ENCODE results near the gene CCL8.
"Not testable (repeated sequence)": the region's sequence is repeated elsewhere in the genome, so short reads cannot be mapped to it uniquely, and the experiment has no call there.

Gene CCL8

GRCh38 chr17:34313164-34313563 is 6.1 kb upstream of the CCL8 start:
- CTCF ChIA-PET: no interaction called here
- POLR2A ChIA-PET: no interaction called here
- TF ChIP-seq, protein P1, sequence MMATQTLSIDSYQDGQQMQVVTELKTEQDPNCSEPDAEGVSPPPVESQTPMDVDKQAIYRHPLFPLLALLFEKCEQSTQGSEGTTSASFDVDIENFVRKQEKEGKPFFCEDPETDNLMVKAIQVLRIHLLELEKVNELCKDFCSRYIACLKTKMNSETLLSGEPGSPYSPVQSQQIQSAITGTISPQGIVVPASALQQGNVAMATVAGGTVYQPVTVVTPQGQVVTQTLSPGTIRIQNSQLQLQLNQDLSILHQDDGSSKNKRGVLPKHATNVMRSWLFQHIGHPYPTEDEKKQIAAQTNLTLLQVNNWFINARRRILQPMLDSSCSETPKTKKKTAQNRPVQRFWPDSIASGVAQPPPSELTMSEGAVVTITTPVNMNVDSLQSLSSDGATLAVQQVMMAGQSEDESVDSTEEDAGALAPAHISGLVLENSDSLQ (IDR thresholded peaks at IDR 0.05): no peak
- TF ChIP-seq FOXK2 (IDR thresholded peaks at IDR 0.05): no peak
- TF ChIP-seq LEF1 (IDR thresholded peaks at IDR 0.05; ENCODE audit: borderline replicate concordance): no peak
- TF ChIP-seq CTBP1 (IDR thresholded peaks at IDR 0.05; ENCODE audit: borderline replicate concordance): no peak
- TF ChIP-seq FOXA1 (IDR thresholded peaks at IDR 0.05): no peak
- no peak for TF ChIP-seq ARNT (IDR thresholded peaks at IDR 0.05)
- no peak for TF ChIP-seq BHLHE40 (IDR thresholded peaks at IDR 0.05; ENCODE audit: borderline replicate concordance)
- no peak for TF ChIP-seq FOXM1 (IDR thresholded peaks at IDR 0.05; ENCODE audit: borderline replicate concordance)
- TF ChIP-seq L3MBTL2 (conservative IDR thresholded peaks at IDR 0.05): no peak
- no peak for TF ChIP-seq TARDBP (IDR thresholded peaks at IDR 0.05)
- no peak for TF ChIP-seq ELF4 (IDR thresholded peaks at IDR 0.05)
- no peak for TF ChIP-seq SP1 (IDR thresholded peaks at IDR 0.05)
- no peak for TF ChIP-seq NFRKB (IDR thresholded peaks at IDR 0.05)
- no peak for DNase-seq (ENCODE audit: extremely low spot score)

DNA sequence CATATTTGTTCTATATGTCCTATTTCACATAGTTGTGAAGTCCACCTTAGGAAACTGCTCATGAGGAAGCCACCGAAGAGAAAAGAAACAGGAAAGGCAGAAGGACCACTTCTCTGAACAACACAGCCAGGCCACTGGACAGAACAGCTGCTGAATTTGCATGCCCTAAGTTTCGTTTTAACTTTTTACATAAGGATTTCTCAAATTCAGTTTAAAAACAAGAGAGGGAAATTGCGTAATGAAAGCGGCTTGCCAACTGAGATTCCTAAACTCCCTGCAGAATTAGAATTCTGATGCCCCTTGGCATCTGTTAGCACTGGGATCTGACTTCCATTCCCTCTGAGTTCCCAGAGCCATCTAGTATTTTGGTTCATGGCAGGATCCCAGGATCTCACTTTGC is 5.0 kb upstream of the CCL8 start:
- CTCF ChIA-PET: no interaction called here
- DNase-seq (ENCODE audit: extremely low spot score): no peak
- POLR2A ChIA-PET: no interaction called here
- TF ChIP-seq NFRKB (IDR thresholded peaks at IDR 0.05) (no peak), SUZ12 (IDR thresholded peaks at IDR 0.05) (no peak), SP1 (IDR thresholded peaks at IDR 0.05) (no peak), BHLHE40 (IDR thresholded peaks at IDR 0.05; ENCODE audit: borderline replicate concordance) (no peak), HDGF (IDR thresholded peaks at IDR 0.05; ENCODE audit: borderline replicate concordance) (no peak), TARDBP (IDR thresholded peaks at IDR 0.05) (no peak), FOXM1 (IDR thresholded peaks at IDR 0.05; ENCODE audit: borderline replicate concordance) (no peak), FOXK2 (IDR thresholded peaks at IDR 0.05) (no peak), ELF4 (IDR thresholded peaks at IDR 0.05) (no peak), FOXA1 (IDR thresholded peaks at IDR 0.05) (no peak), ARNT (IDR thresholded peaks at IDR 0.05) (no peak), CTBP1 (IDR thresholded peaks at IDR 0.05; ENCODE audit: borderline replicate concordance) (no peak), ZNF384 (IDR thresholded peaks at IDR 0.05) (no peak), LEF1 (IDR thresholded peaks at IDR 0.05; ENCODE audit: borderline replicate concordance) (no peak), L3MBTL2 (conservative IDR thresholded peaks at IDR 0.05) (no peak)
- TF ChIP-seq, protein P1 (IDR thresholded peaks at IDR 0.05): no peak

- DNase-seq (ENCODE audit: extremely low spot score): peak; percentile 10
- CTCF ChIA-PET: interaction anchor here (1.2 kb wide), 1 partner anchor 13 kb away, joined by 3 read pairs; no protein-coding TSS in a partner anchor
- POLR2A ChIA-PET: no interaction called here
- TF ChIP-seq NFRKB (IDR thresholded peaks at IDR 0.05) (no peak), ARNT (IDR thresholded peaks at IDR 0.05) (no peak), FOXK2 (IDR thresholded peaks at IDR 0.05) (no peak)
Measured at GRCh38 chr17:34318474-34318873, 761 bp upstream of the CCL8 start.

- CTCF ChIA-PET: interaction anchor here (0.7 to 0.9 kb wide), 2 partner anchors 40 to 121 kb away, joined by 3 to 4 read pairs; no protein-coding TSS in a partner anchor
- TF ChIP-seq NFRKB (IDR thresholded peaks at IDR 0.05): no peak
- no peak for TF ChIP-seq BHLHE40 (IDR thresholded peaks at IDR 0.05; ENCODE audit: borderline replicate concordance)
- TF ChIP-seq ELF4 (IDR thresholded peaks at IDR 0.05): no peak
- no peak for DNase-seq (ENCODE audit: extremely low spot score)
- POLR2A ChIA-PET: no interaction called here
Measured at GRCh38 chr17:34321964-34322363, 2.7 kb downstream of the CCL8 start.

GRCh38 chr17:34327580-34327979 is 8.3 kb downstream of the CCL8 start:
- POLR2A ChIA-PET; DNase-seq (ENCODE audit: extremely low spot score); CTCF ChIA-PET: not testable (repeated sequence)

DNA sequence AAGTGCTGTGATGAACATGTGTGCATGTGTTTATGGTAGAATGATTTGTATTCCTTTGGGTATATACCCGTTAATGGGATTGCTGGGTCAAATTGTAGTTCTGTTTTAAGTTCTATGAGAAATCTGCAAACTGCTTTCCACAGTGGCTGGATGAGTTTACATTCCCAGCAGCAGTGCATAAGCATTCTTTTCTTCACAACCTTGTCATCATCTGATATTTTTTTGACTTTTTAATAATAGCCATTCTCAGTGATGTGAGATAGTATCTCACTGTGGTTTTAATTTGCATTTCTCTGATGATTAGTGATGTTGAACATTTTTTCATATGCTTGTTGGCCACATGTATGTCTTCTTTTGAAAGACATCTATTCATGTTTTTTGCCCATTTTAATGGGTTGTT is 18.5 kb downstream of the CCL8 start:
- DNase-seq (ENCODE audit: extremely low spot score): no peak
- ChIA-PET CTCF (no interaction called here), POLR2A (no interaction called here)
- TF ChIP-seq ARNT (IDR thresholded peaks at IDR 0.05): no peak
- TF ChIP-seq HDGF (IDR thresholded peaks at IDR 0.05; ENCODE audit: borderline replicate concordance): no peak
- no peak for TF ChIP-seq CTBP1 (IDR thresholded peaks at IDR 0.05; ENCODE audit: borderline replicate concordance)
- TF ChIP-seq SP1 (IDR thresholded peaks at IDR 0.05): no peak
- no peak for TF ChIP-seq ZNF384 (IDR thresholded peaks at IDR 0.05)

- POLR2A ChIA-PET: no interaction called here
- TF ChIP-seq HDGF (IDR thresholded peaks at IDR 0.05; ENCODE audit: borderline replicate concordance) (no peak), TARDBP (IDR thresholded peaks at IDR 0.05) (no peak), FOXK2 (IDR thresholded peaks at IDR 0.05) (no peak), FOXM1 (IDR thresholded peaks at IDR 0.05; ENCODE audit: borderline replicate concordance) (no peak), LEF1 (IDR thresholded peaks at IDR 0.05; ENCODE audit: borderline replicate concordance) (no peak), SP1 (IDR thresholded peaks at IDR 0.05) (no peak), BHLHE40 (IDR thresholded peaks at IDR 0.05; ENCODE audit: borderline replicate concordance) (no peak), SUZ12 (IDR thresholded peaks at IDR 0.05) (no peak), NFRKB (IDR thresholded peaks at IDR 0.05) (no peak), ELF4 (IDR thresholded peaks at IDR 0.05) (no peak), ARNT (IDR thresholded peaks at IDR 0.05) (no peak)
- TF ChIP-seq, protein P1 (IDR thresholded peaks at IDR 0.05): no peak
- DNase-seq (ENCODE audit: extremely low spot score): no peak
- CTCF ChIA-PET: no interaction called here
Measured at GRCh38 chr17:34339138-34339770, 20.0 kb downstream of the CCL8 start.
